HepG2 (cell line): ENCODE results near the gene ZNF813. TPM values are rescaled to one million over a fixed set of nuclear protein-coding genes. Genes with fewer than 3 reads are reported as not detected.
A peak's percentile ranks its signal among the peaks of the same experiment; 100 is the strongest.

Experiments used
- CBX5 ChIP-seq: sonication (generic); formaldehyde crosslinking; IDR thresholded peaks from 2 replicates; pipeline ENCODE4 v1.4.0; 2020; ENCODE audit warnings: missing genetic modification reagents, borderline replicate concordance
- GABPA ChIP-seq, 2 experiments: IDR thresholded peaks; 2 replicates each; pipeline ENCODE4 v1.6.1; 2011 to 2016; ENCODE audit warnings: low read depth in 2 of 2, low read length in 1 of 2, missing biosample characterization in 1 of 2, missing genetic modification characterization in 1 of 2
- JARID2 ChIP-seq: sonication (generic); formaldehyde crosslinking; IDR thresholded peaks from 2 replicates; pipeline ENCODE4 v1.8.1; 2023; ENCODE audit warnings: missing genetic modification reagents, inconsistent platforms; ENCODE audit not compliant: insufficient replicate concordance
- MIER3 ChIP-seq: IDR thresholded peaks from 2 replicates; pipeline ENCODE4 v1.6.1; 2016; ENCODE audit warnings: missing compliant biosample characterization, borderline replicate concordance
- MXI1 ChIP-seq: IDR thresholded peaks from 3 replicates; pipeline ENCODE4 v1.6.1; 2012; ENCODE audit warnings: low read depth, low read length, inconsistent platforms, borderline replicate concordance
- NFE2L2 ChIP-seq: fragments of 150-350 bp; IDR thresholded peaks from 2 replicates; pipeline ENCODE4 v1.6.1; 2014; ENCODE audit warnings: low read length
- SMARCC2 ChIP-seq: fragments of 450-650 bp; IDR thresholded peaks from 2 replicates; pipeline ENCODE4 v1.6.1; 2017; ENCODE audit warnings: antibody characterized with exemption, mild to moderate bottlenecking
- ZBTB21 ChIP-seq: sonication (generic); formaldehyde crosslinking; IDR thresholded peaks from 2 replicates; pipeline ENCODE4 v1.4.0; 2020; ENCODE audit warnings: missing genetic modification reagents
- ZFAT ChIP-seq: sonication (generic); formaldehyde crosslinking; conservative IDR thresholded peaks from 2 replicates; pipeline ENCODE4 v1.8.1; 2023; ENCODE audit warnings: missing genetic modification reagents, inconsistent platforms
- ZNF235 ChIP-seq: sonication (generic); formaldehyde crosslinking; IDR thresholded peaks from 2 replicates; pipeline ENCODE4 v1.8.1; 2023; ENCODE audit warnings: mild to moderate bottlenecking, missing genetic modification reagents, borderline replicate concordance
- ZNF446 ChIP-seq: sonication (generic); formaldehyde crosslinking; IDR thresholded peaks from 2 replicates; pipeline ENCODE4 v1.5.0; 2020; ENCODE audit warnings: mild to moderate bottlenecking, missing genetic modification reagents
- ZNF614 ChIP-seq: IDR thresholded peaks from 2 replicates; pipeline ENCODE4 v1.6.1; 2018; ENCODE audit warnings: missing biosample characterization, missing genetic modification reagents, inconsistent platforms, borderline replicate concordance
- ZNF720 ChIP-seq: sonication (generic); formaldehyde crosslinking; IDR thresholded peaks from 2 replicates; pipeline ENCODE4 v1.4.0; 2020; ENCODE audit warnings: missing genetic modification reagents
- ZSCAN21 ChIP-seq: sonication (generic); formaldehyde crosslinking; IDR thresholded peaks from 2 replicates; pipeline ENCODE4 v1.8.0; 2022; ENCODE audit warnings: mild to moderate bottlenecking, missing genetic modification reagents, moderate library complexity, borderline replicate concordance
- polyA plus RNA-seq, 8 experiments: library from polyadenylated mRNA; depleted of rRNA in 3 of 8; stranded (reverse) in 7 of 8; unstranded in 1 of 8; fragments of >200 nt; fragmentation: Illumina TruSeq in 4 of 8; extraction: Trizol in 4 of 8; gene quantifications; 2 replicates each; pipeline versions ENCODE4 v1.2.1 to v1.2.3, GENCODE V29; 2011 to 2016; ENCODE audit warnings: low read depth in 4 of 8, missing spikeins in 1 of 8, mixed read lengths in 1 of 8; ENCODE audit not compliant: insufficient read depth in 1 of 8
- total RNA-seq, 5 experiments: library from RNA; depleted of rRNA; stranded (reverse); fragments of >200 nt; fragmentation: Illumina TruSeq; extraction: Trizol; gene quantifications; 2 replicates each; pipeline ENCODE4 v1.2.3, GENCODE V29; 2016; ENCODE audit warnings: low read depth in 1 of 5
- TF ChIP-seq, protein P1 (sequence below): sonication (generic); formaldehyde crosslinking; IDR thresholded peaks from 2 replicates; pipeline ENCODE4 v1.5.0; 2020; ENCODE audit warnings: mild to moderate bottlenecking, missing genetic modification reagents
- TF ChIP-seq, protein P2 (sequence below): sonication (generic); formaldehyde crosslinking; IDR thresholded peaks from 2 replicates; pipeline ENCODE4 v1.8.1; 2022; ENCODE audit warnings: low read depth, mild to moderate bottlenecking, missing genetic modification reagents
- TF ChIP-seq, protein P3 (sequence below), 2 experiments: sonication (generic) in 1 of 2; formaldehyde crosslinking in 1 of 2; IDR thresholded peaks; 2 replicates each; pipeline versions ENCODE4 v1.6.1 to v1.9.0; 2014 to 2022; ENCODE audit warnings: antibody characterized with exemption in 1 of 2, borderline replicate concordance in 1 of 2, inconsistent platforms in 1 of 2, low read depth in 1 of 2, missing genetic modification reagents in 1 of 2

Gene ZNF813
- total and polyA plus RNA-seq, 2 of the 13 experiments (the other 11 are each of a cell fraction or from before 2014, with no cell fraction given), result 2.1 to 8.9 TPM

DNA sequence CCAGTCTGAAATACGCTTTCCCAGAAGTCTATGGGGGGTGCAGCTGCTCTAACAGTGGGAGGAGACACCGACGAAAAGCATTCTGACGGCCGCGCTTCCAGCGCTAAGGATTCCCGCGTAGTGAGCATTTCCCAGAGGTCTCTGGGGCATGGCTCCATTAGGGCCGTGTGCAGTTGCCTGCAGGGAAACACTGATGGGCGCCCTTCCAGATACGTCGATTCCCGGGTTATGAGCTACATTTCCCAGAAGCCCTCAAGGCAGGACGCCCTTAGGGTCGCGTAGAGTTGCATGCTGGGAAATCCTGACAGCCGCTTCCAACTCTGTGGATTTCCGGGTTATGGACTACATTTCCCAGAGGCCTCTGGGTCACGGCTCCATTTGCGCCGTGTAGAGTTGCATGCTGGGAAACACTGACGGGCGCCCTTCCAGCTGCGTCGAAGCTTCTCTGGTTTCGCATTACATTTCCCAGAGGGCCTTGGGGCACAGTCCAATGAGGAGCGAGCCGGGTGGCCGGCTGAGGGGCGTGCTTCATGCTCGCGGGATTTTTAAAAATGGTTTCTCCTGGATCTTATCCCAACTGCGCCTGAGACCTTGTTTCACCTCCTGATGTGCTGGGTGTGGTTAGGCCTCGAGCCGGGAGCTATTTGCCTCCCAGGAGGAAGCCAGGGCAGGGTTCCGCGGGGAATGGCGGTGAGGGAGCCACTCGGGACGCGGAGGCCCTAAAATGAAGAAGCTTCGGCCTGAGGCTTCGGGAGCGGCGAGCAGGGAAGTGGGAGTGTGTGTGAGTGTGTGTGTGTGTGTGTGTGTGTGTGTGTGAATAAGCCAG is 53.2 kb downstream of the ZNF813 start (continued):
- TF ChIP-seq, protein P1, sequence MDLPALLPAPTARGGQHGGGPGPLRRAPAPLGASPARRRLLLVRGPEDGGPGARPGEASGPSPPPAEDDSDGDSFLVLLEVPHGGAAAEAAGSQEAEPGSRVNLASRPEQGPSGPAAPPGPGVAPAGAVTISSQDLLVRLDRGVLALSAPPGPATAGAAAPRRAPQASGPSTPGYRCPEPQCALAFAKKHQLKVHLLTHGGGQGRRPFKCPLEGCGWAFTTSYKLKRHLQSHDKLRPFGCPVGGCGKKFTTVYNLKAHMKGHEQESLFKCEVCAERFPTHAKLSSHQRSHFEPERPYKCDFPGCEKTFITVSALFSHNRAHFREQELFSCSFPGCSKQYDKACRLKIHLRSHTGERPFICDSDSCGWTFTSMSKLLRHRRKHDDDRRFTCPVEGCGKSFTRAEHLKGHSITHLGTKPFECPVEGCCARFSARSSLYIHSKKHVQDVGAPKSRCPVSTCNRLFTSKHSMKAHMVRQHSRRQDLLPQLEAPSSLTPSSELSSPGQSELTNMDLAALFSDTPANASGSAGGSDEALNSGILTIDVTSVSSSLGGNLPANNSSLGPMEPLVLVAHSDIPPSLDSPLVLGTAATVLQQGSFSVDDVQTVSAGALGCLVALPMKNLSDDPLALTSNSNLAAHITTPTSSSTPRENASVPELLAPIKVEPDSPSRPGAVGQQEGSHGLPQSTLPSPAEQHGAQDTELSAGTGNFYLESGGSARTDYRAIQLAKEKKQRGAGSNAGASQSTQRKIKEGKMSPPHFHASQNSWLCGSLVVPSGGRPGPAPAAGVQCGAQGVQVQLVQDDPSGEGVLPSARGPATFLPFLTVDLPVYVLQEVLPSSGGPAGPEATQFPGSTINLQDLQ (CRISPR knock-in tag), result no peak
- no peak for TF ChIP-seq CBX5 (CRISPR knock-in tag)
- no peak for TF ChIP-seq JARID2 (CRISPR knock-in tag)
- TF ChIP-seq ZNF614, result no peak
- TF ChIP-seq, protein P2, sequence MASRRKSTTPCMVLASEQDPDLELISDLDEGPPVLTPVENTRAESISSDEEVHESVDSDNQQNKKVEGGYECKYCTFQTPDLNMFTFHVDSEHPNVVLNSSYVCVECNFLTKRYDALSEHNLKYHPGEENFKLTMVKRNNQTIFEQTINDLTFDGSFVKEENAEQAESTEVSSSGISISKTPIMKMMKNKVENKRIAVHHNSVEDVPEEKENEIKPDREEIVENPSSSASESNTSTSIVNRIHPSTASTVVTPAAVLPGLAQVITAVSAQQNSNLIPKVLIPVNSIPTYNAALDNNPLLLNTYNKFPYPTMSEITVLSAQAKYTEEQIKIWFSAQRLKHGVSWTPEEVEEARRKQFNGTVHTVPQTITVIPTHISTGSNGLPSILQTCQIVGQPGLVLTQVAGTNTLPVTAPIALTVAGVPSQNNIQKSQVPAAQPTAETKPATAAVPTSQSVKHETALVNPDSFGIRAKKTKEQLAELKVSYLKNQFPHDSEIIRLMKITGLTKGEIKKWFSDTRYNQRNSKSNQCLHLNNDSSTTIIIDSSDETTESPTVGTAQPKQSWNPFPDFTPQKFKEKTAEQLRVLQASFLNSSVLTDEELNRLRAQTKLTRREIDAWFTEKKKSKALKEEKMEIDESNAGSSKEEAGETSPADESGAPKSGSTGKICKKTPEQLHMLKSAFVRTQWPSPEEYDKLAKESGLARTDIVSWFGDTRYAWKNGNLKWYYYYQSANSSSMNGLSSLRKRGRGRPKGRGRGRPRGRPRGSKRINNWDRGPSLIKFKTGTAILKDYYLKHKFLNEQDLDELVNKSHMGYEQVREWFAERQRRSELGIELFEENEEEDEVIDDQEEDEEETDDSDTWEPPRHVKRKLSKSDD (CRISPR knock-in tag), result 0 out of 2 replicates have a peak, but pooled peaks have one; percentile 37
- peak; percentile 77; the same call in 2 of the 3 replicates for TF ChIP-seq MXI1
- TF ChIP-seq ZNF720 (CRISPR knock-in tag), result no peak
- TF ChIP-seq, protein P3, sequence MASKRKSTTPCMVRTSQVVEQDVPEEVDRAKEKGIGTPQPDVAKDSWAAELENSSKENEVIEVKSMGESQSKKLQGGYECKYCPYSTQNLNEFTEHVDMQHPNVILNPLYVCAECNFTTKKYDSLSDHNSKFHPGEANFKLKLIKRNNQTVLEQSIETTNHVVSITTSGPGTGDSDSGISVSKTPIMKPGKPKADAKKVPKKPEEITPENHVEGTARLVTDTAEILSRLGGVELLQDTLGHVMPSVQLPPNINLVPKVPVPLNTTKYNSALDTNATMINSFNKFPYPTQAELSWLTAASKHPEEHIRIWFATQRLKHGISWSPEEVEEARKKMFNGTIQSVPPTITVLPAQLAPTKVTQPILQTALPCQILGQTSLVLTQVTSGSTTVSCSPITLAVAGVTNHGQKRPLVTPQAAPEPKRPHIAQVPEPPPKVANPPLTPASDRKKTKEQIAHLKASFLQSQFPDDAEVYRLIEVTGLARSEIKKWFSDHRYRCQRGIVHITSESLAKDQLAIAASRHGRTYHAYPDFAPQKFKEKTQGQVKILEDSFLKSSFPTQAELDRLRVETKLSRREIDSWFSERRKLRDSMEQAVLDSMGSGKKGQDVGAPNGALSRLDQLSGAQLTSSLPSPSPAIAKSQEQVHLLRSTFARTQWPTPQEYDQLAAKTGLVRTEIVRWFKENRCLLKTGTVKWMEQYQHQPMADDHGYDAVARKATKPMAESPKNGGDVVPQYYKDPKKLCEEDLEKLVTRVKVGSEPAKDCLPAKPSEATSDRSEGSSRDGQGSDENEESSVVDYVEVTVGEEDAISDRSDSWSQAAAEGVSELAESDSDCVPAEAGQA (IDR thresholded peaks at IDR 0.05; ENCODE audit: low read depth), result peak; percentile 61
- TF ChIP-seq, protein P3 (CRISPR knock-in tag; IDR thresholded peaks at IDR 0.05; ENCODE audit: borderline replicate concordance), result no peak
- TF ChIP-seq NFE2L2, result no peak
- TF ChIP-seq GABPA (IDR thresholded peaks at IDR 0.05; ENCODE audit: low read depth, low read length), result no peak
- peak; percentile 69 for TF ChIP-seq GABPA (CRISPR knock-in tag; IDR thresholded peaks at IDR 0.05; ENCODE audit: low read depth)
- no peak for TF ChIP-seq ZNF235 (CRISPR knock-in tag)
- no peak for TF ChIP-seq ZBTB21 (CRISPR knock-in tag)
- TF ChIP-seq ZFAT (CRISPR knock-in tag), result no peak
- TF ChIP-seq SMARCC2, result no peak
- no peak for TF ChIP-seq ZNF446 (CRISPR knock-in tag)
- no peak for TF ChIP-seq ZSCAN21 (CRISPR knock-in tag)
- TF ChIP-seq MIER3 (CRISPR knock-in tag), result peak; percentile 64; the same call in 1 of the 2 replicates
